HG03460 (cell line): ENCODE results near the gene RAPGEF4.

Experiments
- ATAC-seq: cut with Tn5 transposase; IDR thresholded peaks from one replicate; pipeline ENCODE4 v1.9.1; 2021; ENCODE audit not compliant: unreplicated experiment

Gene RAPGEF4

DNA sequence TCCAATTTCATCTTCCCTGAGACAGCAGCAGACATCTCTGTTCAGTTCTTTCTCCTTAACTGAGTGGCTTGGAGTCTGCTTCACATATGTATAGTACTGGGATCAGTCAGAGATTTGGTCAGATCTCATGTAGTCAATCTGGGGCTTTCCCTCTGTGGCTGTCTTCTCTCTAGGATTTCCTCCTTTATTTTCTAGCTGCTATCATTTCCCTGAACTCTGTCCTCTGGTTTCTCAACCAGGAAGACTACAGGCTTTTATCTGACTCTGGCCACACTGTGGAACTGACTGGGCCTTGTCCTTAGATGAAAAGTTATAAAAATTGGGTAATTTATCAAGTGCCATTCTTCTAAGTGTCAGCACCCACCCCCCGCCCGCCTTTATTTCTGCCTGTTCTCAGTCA, 121.0 kb downstream of the RAPGEF4 start:
- no peak for ATAC-seq

- ATAC-seq, result no peak
Measured at GRCh38 chr2:172858473-172858745, 122.8 kb downstream of the RAPGEF4 start.

- ATAC-seq, result no peak
Measured at GRCh38 chr2:172859581-172860335, 124.1 kb downstream of the RAPGEF4 start.

- ATAC-seq, result no peak
Measured at GRCh38 chr2:172860336-172860707, 124.7 kb downstream of the RAPGEF4 start.

GRCh38 chr2:172861098-172861497, 125.5 kb downstream of the RAPGEF4 start:
- no peak for ATAC-seq

DNA sequence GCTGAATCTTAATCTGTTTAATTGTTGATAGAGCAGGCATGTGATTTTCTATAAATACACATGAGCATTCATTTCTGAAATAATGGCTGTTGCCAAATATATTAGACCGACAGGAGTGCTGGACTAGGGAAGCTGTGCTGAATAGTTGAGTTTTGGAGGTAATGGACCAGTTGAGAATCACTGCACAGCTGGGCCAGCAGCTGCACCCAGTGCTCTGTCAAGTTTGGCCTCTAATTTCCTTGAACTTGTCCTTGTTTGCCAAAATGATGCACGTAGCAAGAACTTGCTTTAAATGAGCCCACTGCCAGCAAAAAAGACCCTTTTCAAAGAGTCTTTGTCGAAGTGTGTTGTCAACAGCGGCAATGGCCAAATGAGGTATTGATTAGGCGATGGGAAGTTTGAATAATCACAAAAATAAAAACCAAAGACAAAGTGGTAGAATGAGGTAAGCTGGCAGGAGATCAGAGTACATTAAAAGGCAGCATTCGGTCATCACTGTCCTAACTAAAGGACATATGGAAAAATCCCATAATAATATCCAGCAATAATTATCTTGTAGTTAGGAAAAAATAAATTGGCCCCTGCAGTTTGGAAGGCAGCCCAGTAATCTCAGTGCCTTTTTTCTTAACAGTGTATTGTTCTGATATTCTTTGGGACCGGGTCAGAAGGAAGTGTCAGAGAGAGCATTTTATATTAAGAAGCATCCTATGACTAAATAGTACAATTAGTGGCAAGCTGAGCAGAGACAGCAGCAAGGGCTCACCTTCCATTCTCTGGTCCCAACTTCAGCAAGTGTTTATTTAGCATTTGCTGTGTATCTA, 126.2 kb downstream of the RAPGEF4 start:
- ATAC-seq, result no peak

- ATAC-seq, result no peak
Measured at GRCh38 chr2:172863341-172863740, 127.7 kb downstream of the RAPGEF4 start.

DNA sequence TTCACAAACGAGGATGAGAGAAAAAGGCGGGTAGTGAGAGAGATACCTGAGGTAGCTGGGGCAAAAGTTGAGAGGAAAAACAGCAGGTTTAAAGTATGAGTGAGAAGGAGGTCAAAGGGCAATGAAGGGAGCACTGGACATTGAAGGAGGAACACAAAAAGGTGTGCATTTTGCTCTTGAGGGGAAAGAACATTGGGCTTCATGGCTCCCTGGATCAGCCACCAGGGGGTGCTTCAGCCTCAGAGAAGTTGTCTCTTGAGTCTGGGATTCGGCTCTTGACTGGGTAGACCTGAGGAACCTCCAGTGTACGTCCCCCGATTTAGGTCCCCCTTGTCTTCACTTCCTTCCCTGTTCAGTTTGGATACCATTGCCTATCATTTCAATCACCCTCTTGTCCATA, 128.5 kb downstream of the RAPGEF4 start:
- ATAC-seq, result no peak

DNA sequence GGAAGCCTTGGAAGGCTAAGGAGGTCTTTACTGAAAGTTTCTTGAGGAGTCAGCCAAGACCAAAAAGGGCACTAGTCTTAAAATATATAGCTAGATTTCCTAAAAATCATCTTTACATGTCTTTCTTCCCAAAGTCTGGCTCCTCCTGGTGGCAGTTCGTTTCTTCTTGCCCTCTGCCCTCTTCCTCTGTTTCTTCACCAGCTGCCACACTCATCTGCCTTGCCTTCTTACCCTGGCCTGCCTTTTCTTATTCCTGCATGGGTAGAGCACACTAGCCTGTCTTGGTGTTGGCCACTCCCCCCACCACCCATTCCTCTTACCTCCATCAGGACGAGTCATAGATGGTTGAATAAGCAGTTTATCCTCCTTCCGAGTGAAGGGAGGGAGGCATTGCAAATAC, 129.8 kb downstream of the RAPGEF4 start:
- ATAC-seq, result no peak

- ATAC-seq, result no peak
Measured at GRCh38 chr2:172869861-172870260, 134.2 kb downstream of the RAPGEF4 start.

GRCh38 chr2:172870396-172870795, 134.8 kb downstream of the RAPGEF4 start:
- ATAC-seq, result no peak

DNA sequence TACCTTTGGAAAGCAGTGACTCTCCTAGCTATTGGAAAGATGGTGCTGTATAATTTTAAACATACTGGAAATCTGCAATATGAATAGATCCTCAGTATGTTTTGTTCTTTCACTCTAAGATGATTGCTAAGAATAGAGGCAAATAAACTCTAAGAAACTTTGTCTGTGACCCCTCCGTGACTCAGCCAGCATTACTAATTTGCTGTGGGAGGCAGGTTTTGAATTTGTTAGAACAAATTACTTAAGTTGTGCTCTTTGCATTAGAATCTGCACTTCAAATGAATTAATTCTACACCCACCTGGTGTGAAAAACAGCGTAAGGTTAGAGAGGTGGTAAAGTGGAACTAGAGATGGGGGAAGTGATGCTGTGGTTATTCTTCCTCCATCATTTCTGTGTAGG, 142.2 kb downstream of the RAPGEF4 start:
- ATAC-seq, result no peak

- no peak for ATAC-seq
Measured at GRCh38 chr2:172878260-172878659, 142.6 kb downstream of the RAPGEF4 start.

DNA sequence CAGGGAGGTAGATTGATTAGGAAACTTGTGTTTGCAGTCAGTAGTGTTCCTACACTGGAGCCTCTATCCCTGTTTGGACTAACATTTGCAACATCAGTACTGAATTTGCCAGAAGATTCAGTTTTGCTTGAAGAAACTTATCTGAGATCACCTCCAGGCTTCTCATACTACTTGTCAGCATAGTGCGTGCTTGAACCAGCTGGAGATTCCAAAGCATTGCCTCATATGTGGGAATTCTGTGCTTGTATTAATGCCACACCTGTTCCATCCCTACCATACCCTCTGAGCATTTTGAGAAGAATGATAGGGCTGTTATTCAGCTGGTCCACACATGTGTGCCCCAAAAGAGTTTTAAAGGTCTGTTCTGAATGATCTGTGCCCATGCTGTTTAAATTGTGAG, 148.7 kb downstream of the RAPGEF4 start:
- no peak for ATAC-seq

DNA sequence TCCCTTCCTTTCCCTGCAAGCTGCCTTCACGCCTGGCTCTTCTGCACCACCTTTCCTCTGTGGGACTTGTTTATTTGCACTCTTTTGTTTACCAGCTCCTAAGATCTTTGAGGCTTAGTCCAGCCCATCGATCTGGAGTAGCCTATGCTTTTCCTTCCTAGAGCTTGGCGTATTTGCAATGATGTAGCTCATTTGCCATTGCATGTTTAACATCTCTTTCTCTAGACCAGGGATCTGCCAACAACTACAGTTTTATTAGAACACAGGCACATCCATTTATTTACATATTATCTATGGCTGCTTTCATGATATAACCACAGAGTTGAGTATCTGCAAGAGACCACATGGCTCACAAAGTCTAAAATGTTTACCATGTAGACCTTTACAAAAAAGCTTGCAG, 150.4 kb downstream of the RAPGEF4 start:
- ATAC-seq, result no peak

DNA sequence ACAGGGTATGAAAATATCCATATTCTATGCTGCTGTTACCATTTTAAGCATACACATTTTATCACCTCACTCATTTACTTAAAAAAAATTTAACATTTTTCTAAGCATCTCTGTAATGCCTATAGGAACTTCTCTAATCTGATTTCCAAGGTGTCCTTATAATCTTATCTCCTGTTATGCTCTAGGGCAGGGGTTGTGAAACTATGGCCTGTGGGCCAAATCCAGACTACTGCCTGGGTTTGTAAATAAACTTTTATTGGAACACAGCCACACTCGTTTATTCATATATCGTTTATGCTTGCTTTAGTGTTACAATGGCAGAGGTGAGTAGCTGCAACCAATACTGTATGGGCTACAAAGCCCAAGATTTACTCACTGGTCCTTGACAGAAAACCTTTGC, 151.6 kb downstream of the RAPGEF4 start:
- no peak for ATAC-seq

- ATAC-seq, result no peak
Measured at GRCh38 chr2:172888714-172889669, 153.3 kb downstream of the RAPGEF4 start.

GRCh38 chr2:172889768-172890430, 154.3 kb downstream of the RAPGEF4 start:
- no peak for ATAC-seq

DNA sequence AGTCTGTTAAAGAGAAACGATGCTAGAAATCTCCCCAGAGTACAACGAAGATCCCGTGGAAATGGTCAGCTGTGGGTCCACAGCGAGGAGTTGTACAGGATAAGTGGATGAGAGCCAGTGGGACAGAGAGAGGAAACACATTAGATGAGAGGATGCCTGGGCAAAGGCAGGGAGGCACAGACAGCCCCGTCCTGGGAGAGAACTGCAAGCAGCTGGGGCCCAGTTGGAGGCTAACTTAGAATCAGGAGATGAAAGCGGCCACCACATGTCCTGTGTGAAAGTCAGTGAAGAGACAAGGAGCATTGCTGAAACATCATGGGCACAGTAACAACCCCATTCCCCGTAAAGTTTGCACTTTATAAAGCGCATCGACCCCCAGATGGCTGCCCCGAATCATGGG, 157.5 kb downstream of the RAPGEF4 start:
- no peak for ATAC-seq

DNA sequence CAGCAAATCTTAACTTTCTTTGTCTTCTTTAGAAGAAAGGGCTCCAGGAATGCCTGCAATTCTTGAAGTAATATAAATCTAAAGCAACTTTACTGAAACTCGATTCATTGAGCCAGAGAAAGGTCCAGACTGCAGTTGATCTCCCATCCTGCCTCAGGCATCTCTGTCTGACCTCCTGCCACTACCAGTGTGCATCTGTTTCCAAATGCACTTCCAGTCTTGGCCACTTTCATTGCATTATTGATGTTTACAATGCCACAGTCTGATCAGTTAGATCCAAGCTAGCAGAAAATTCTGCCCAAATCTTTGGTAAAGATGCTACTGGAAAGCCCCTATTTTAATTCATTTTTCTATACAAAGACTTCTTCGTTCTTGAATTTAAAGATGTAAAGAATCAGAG, 158.0 kb downstream of the RAPGEF4 start:
- no peak for ATAC-seq
